Measurements from ENCODE around the gene BSG.

Gene BSG

DNA sequence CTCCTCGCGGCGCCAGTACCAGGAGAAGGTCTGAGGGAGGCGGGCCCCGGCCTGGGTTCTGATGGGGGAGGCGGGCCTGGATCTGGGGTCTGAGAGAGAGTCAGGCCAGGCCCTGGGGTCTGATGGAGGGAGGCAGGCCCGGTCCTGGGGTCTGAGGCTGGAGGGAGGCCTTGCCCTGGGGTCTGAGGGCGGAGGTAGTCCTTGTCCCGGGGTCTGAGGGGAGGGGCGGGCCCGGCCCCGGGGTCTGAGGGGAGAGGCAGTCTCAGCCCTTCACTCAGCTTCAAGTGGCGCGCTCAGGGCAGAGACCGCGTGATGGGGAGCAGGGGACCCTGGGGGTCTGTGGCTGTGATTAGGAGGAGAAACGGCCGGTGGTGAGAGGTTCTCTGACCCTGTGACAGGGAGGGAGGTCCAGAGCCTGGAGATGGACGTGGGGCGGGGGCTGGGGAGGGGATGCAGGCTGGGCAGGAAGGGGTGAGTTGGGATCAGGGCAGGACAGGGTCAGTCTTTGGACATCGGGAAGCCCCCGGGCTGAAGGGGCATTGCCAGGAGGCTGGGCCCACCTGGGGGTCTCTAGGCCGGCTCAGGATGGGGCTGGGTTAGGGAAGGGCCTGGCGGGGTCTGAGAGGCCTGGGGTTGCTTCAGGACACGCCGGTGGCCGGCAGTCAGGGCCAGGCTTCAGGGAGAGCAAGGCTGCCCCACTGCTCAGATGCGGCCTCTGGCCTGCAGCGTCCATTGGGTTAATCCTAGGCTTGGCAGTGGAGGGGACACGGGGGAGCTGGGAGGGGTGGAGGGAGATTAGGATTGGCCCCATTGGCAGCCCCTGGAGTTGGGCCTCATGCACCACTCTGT lies 36.0 kb downstream of the BSG start:
- peaks cover 2% of the 10 kb centered on the region for H3K27me3 Mint-ChIP-seq

DNA sequence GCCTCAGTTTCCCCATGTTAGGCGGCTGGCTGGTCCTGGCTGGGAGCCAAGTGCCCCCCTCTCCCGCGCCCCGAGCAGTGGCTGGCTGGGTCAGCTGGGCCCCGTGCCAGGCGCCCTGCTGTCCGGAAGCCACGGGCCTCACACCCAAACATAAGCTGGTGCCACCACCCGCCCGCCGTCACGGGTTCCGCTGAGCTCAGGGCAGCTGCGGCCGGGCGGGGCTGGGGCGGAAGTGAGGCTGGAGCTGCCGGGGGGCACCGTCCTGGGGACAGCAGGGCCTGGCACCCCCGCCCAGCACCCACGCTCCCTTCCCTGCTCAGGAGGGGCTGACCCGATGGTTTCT lies 36.6 kb downstream of the BSG start:
- Mint-ChIP-seq H3K36me3 (peaks cover 2% of the 10 kb centered on the region), H3K4me3 (no peak overlapping the region), H3K9me3 (no peaks in the 10 kb centered on the region), H3K27me3 (peaks cover 2% of the 10 kb centered on the region), H3K27ac (no peak overlapping the region), H3K4me1 (peaks cover 10% of the 10 kb centered on the region)
- ATAC-seq (ENCODE audit: low read depth) (no peak), DNase-seq (ENCODE audit: low spot score in 2 of 2) (no peak)

More for the DNA sequence above, 36.0 kb downstream of the BSG start:
- ATAC-seq (ENCODE audit: low read depth) (no peak), DNase-seq (ENCODE audit: low spot score in 2 of 2) (no peak)
- H3K27ac Mint-ChIP-seq, result no peak overlapping the region
- H3K4me1 Mint-ChIP-seq, result peaks cover 10% of the 10 kb centered on the region
- H3K36me3 Mint-ChIP-seq, result peaks cover 2% of the 10 kb centered on the region
- H3K4me3 Mint-ChIP-seq, result no peak overlapping the region
- H3K9me3 Mint-ChIP-seq, result no peaks in the 10 kb centered on the region

DNA sequence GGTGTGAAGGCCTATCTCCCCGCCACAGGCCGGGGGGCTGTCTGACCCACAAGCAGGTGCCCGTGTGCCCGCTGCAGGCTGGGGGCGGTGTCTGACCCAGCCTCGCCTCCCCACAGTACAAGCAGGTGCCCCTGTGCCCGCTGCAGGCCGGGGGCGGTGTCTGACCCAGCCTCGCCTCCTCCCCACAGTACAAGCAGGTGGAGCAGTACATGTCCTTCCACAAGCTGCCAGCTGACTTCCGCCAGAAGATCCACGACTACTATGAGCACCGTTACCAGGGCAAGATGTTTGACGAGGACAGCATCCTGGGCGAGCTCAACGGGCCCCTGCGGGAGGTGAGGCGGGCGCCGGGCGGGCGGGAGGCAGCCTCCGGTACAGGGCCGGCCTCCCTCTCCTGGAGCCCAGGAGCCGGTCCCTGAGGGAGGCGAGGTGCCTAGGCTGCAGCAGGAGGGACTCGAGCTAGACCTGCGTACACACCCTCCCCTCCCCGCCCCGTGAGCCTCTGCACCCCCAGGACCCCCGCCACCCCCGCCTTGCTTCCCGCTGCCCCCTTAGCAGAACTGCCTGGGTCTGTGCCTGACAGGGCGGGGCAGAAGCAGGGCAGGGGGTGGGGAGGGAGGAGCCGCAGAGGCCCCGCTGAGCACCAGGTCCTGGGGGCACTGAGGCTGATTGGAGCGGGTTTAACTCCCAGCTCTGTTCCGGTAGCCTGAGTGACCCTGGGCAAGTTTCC lies 37.8 kb downstream of the BSG start:
- Mint-ChIP-seq H3K9me3 (no peaks in the 10 kb centered on the region), H3K27ac (peak overlapping the region; percentile 58), H3K4me3 (peak overlapping the region; percentile 93), H3K27me3 (peaks cover 2% of the 10 kb centered on the region), H3K4me1 (peaks cover 10% of the 10 kb centered on the region), H3K36me3 (peaks cover 7% of the 10 kb centered on the region)
- DNase-seq (ENCODE audit: low spot score in 2 of 2), result no peak
- ATAC-seq (ENCODE audit: low read depth), result peak; percentile 65

DNA sequence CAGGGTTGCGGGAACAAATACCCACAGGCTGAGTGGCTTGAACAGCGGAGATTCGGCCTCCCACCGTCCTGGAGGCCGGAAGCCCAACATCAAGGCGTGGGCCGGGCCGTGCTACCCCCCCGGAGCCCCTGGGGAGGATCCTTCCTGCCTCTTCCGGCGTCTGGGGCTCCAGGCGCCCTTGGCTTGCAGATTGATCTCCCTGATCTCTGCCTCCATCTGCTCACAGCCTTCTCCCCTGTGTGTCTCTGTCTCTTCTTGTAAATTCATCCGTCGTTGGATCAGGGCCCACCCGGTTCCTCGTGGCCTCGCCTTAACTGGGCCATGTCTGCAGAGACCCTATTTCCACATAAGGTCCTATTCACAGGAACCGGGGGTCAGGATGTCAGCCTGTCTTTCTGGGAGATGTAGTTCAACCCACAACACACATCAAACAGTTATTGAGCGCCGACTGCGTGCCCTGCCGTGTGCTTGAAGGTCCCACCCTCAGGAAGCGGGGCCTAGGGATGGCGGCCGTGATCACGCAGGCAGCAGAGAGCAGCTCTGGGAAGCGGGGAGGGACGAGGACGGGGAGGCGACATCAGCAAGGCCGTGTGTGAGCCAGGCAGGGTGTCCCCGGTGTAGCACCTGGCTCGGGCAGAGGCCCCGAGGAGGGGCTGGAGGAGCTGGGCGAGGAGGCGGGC lies 38.5 kb downstream of the BSG start:
- DNase-seq (ENCODE audit: low spot score in 2 of 2), result no peak

DNA sequence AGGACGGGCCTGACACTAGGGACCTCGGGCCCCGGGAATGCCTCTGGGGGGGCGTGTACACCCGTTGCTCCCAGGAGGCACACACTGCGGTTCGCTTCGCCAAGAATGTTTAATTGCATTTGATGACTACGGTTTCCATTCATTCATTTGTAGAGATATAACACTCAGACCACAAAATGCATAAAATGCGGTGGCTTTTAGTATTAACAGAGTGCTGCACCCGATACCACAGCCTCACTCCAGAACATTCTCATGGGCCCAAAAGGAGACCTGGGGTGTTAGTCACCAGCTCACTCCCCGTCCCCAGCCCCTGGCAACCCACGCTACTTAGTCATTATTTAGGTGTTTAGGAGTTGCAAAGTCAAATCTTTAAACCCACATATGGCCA lies 39.1 kb downstream of the BSG start:
- Mint-ChIP-seq H3K4me3 (peak overlapping the region; percentile 67), H3K9me3 (no peaks in the 10 kb centered on the region), H3K36me3 (peaks cover 7% of the 10 kb centered on the region), H3K4me1 (peaks cover 10% of the 10 kb centered on the region), H3K27me3 (peaks cover 2% of the 10 kb centered on the region), H3K27ac (peak overlapping the region; percentile 24)
- ATAC-seq (ENCODE audit: low read depth) (no peak), DNase-seq (ENCODE audit: low spot score in 2 of 2) (no peak)

More for the DNA sequence above, 38.5 kb downstream of the BSG start:
- H3K36me3 Mint-ChIP-seq, result peaks cover 7% of the 10 kb centered on the region
- peak; percentile 52 for ATAC-seq (ENCODE audit: low read depth)
- no peaks in the 10 kb centered on the region for H3K9me3 Mint-ChIP-seq
- H3K4me1 Mint-ChIP-seq, result peaks cover 10% of the 10 kb centered on the region
- H3K27me3 Mint-ChIP-seq, result peaks cover 2% of the 10 kb centered on the region
- H3K27ac Mint-ChIP-seq, result peak overlapping the region; percentile 58
- H3K4me3 Mint-ChIP-seq, result peak overlapping the region; percentile 93

DNA sequence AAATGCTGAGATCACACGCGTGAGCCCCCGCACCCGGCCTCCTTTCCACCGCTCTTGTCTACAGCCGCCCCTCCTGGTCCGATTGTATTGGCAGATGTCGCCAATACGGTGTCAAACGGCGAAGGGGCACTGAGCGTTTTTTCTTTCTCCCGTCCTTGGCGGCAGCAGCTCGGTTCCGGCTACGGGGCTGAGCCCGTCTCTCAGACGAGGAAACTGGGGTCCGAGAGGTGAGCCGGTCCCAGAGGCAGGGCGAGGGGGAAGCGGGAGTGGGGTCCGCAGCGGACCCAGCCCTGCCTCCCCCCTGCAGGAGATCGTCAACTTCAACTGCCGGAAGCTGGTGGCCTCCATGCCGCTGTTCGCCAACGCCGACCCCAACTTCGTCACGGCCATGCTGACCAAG lies 40.5 kb downstream of the BSG start:
- ATAC-seq (ENCODE audit: low read depth), result no peak
- Mint-ChIP-seq H3K27ac (no peak overlapping the region), H3K4me3 (no peak overlapping the region), H3K9me3 (no peaks in the 10 kb centered on the region), H3K36me3 (peaks cover 10% of the 10 kb centered on the region), H3K27me3 (peaks cover 2% of the 10 kb centered on the region), H3K4me1 (peaks cover 13% of the 10 kb centered on the region)
- no peak for DNase-seq (ENCODE audit: low spot score in 2 of 2)

DNA sequence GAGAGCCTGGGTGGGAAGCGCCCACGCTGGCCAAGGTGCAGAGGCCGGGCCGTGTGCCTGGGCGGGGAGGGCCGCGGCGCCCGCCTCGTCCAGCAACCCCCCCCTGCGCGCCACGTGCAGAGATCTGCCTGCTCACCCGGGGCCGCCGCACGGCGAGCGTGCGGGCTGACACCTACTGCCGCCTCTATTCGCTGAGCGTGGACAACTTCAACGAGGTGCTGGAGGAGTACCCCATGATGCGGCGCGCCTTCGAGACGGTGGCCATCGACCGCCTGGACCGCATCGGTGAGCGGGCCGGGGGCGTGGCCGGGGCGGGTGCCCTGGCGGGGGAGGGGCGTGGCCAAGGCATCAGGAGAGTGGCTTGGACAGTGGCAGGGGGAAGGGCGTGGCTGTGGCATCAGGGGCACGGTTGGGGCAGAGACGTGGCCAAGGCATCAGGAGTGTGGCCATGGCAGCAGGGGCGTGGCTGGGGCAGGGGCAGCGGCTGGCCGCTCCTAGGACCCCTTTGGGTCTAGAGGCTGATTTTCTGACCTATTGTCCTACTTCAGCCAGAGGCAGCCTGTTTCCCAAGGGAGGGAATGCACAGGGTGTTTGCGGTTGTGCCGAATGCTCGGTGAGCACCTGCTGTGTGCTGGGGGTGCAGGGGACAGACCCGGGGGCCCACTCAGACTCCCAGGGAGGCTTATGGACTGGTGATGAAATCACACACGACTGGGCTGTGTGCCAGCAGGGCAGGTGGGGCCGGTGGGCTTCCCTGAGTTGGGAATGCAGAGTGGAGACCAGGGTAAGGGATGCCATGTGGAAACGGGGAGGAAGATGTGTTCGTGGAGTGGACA lies 41.6 kb downstream of the BSG start:
- ATAC-seq (ENCODE audit: low read depth) (no peak), DNase-seq (ENCODE audit: low spot score in 2 of 2) (no peak)
- Mint-ChIP-seq H3K27ac (no peak overlapping the region), H3K9me3 (no peaks in the 10 kb centered on the region), H3K27me3 (peaks cover 2% of the 10 kb centered on the region), H3K4me1 (peaks cover 13% of the 10 kb centered on the region), H3K36me3 (peaks cover 14% of the 10 kb centered on the region), H3K4me3 (no peak overlapping the region)

DNA sequence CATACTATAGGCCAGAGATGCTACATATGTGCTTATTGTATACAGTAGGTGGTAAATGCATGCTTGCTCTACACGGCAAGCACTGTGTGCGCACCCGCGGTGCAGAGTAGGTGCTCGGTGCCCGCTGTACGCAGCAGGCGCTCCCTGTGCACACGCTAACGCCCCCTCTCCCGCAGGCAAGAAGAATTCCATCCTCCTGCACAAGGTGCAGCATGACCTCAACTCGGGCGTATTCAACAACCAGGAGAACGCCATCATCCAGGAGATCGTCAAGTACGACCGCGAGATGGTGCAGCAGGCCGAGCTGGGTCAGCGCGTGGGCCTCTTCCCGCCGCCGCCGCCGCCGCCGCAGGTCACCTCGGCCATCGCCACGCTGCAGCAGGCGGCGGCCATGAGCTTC lies 43.2 kb downstream of the BSG start:
- ATAC-seq (ENCODE audit: low read depth) (no peak), DNase-seq (ENCODE audit: low spot score in 2 of 2) (no peak)
- H3K9me3 Mint-ChIP-seq, result no peaks in the 10 kb centered on the region
- H3K36me3 Mint-ChIP-seq, result peaks cover 23% of the 10 kb centered on the region
- H3K27me3 Mint-ChIP-seq, result peaks cover 2% of the 10 kb centered on the region
- peaks cover 10% of the 10 kb centered on the region for H3K4me1 Mint-ChIP-seq
- no peak overlapping the region for H3K27ac Mint-ChIP-seq
- H3K4me3 Mint-ChIP-seq, result peak overlapping the region; percentile 62

DNA sequence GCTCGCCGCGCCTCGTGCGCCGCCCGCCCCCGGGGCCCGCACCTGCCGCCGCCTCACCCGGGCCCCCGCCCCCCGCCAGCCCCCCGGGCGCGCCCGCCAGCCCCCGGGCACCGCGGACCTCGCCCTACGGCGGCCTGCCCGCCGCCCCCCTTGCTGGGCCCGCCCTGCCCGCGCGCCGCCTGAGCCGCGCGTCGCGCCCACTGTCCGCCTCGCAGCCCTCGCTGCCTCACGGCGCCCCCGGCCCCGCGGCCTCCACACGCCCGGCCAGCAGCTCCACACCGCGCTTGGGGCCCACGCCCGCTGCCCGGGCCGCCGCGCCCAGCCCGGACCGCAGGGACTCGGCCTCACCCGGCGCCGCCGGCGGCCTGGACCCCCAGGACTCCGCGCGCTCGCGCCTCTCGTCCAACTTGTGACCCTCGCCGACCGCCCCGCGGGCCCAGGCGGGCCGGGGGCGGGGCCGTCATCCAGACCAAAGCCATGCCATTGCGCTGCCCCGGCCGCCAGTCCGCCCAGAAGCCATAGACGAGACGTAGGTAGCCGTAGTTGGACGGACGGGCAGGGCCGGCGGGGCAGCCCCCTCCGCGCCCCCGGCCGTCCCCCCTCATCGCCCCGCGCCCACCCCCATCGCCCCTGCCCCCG lies 43.8 kb downstream of the BSG start:
- H3K27me3 Mint-ChIP-seq, result peaks cover 2% of the 10 kb centered on the region
- DNase-seq (ENCODE audit: low spot score in 2 of 2) (no peak), ATAC-seq (ENCODE audit: low read depth) (no peak)
- H3K36me3 Mint-ChIP-seq, result peaks cover 23% of the 10 kb centered on the region
- peaks cover 6% of the 10 kb centered on the region for H3K4me1 Mint-ChIP-seq
- H3K9me3 Mint-ChIP-seq, result no peaks in the 10 kb centered on the region
- H3K27ac Mint-ChIP-seq, result no peak overlapping the region
- H3K4me3 Mint-ChIP-seq, result no peak overlapping the region

DNA sequence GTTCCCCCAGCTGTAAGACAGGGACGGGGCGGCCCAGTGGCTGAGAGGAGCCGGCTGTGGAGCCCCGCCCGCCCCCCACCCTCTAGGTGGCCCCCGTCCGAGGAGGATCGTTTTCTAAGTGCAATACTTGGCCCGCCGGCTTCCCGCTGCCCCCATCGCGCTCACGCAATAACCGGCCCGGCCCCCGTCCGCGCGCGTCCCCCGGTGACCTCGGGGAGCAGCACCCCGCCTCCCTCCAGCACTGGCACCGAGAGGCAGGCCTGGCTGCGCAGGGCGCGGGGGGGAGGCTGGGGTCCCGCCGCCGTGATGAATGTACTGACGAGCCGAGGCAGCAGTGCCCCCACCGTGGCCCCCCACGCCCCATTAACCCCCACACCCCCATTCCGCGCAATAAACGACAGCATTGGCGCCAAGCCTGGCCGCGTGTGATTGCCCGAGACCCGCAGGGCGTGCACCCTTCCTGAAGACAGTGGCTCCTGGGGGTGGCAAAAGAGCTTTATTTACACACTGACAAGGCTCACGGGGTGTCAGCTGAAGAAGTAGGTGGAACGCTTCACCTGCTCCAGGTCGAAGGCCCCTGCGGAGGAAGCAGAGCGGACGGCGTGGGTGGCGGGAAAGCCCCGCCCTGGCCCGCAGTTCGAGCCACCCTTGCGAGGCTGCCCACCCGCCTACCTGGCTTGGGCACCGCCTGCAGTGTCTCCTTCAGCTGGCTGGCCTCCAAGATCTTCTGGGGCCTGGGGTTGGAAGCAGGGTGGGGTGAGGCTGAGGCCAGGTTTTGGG lies 44.5 kb downstream of the BSG start:
- Mint-ChIP-seq H3K27me3 (peaks cover 2% of the 10 kb centered on the region), H3K9me3 (no peaks in the 10 kb centered on the region), H3K27ac (no peak overlapping the region), H3K4me3 (peak overlapping the region; percentile 53), H3K36me3 (peaks cover 23% of the 10 kb centered on the region), H3K4me1 (peaks cover 3% of the 10 kb centered on the region)
- peak; percentile 82 for ATAC-seq (ENCODE audit: low read depth)
- no peak for DNase-seq (ENCODE audit: low spot score in 2 of 2)

DNA sequence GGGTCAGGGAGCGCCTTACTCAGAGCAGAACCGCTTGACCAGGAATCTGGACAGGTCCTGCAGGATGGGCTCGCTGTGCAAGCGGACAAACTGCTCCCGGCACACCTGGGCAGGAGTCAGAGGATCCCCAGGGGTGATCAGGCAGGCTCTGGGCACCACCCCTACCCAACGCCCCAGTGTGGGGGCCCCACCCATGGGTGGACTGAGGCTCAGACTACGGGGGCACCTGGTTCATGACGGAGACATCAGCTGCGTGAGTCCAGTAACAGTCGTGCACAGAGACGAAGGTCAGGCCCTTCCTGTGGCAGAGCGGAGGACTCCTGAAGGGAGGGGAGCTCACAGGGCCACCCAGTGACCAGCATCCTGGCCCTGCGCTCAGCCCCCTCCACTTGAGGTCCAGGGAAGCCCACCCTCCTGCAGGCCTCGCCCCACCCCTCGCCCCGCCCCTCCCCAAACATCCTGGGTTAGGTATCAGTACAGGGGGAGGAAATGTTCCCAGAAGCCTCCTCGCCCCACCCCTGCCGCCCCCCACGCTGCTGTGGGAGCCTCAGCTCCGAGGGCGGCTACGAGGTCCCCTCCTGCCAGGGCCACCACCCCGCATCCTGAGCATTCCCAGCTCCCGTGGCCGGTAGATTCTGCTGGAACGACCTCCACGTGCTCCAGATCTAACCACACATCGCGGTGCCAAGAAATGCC lies 45.3 kb downstream of the BSG start:
- Mint-ChIP-seq H3K9me3 (no peaks in the 10 kb centered on the region), H3K4me3 (no peak overlapping the region), H3K27me3 (peaks cover 2% of the 10 kb centered on the region), H3K4me1 (peaks cover 3% of the 10 kb centered on the region), H3K36me3 (peaks cover 23% of the 10 kb centered on the region), H3K27ac (no peak overlapping the region)
- ATAC-seq (ENCODE audit: low read depth), result no peak
- no peak for DNase-seq (ENCODE audit: low spot score in 2 of 2)

DNA sequence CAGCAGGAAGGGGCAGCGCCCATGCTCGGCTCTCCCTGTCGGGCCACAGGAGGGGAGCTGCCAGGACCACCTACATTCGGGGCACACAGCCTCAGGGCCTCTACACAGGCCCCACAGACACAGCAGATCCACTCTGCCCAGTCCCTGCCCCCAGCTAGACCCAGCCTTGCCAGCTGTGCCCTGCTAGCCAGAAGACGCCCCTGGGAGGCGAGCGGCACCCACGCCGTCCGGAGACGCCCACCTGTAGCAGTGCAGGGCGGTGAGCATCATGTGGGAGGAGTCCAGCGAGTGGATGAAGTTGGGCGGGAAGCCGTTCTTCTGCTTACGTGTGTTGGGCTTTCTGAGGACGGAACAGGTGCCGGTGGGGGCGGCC lies 45.8 kb downstream of the BSG start:
- peaks cover under 1% of the 10 kb centered on the region for H3K27me3 Mint-ChIP-seq
- DNase-seq (ENCODE audit: low spot score in 2 of 2), result no peak
- no peak overlapping the region for H3K4me3 Mint-ChIP-seq
- H3K9me3 Mint-ChIP-seq, result no peaks in the 10 kb centered on the region
- no peak for ATAC-seq (ENCODE audit: low read depth)
- H3K4me1 Mint-ChIP-seq, result peaks cover 3% of the 10 kb centered on the region
- H3K36me3 Mint-ChIP-seq, result peaks cover 24% of the 10 kb centered on the region
- H3K27ac Mint-ChIP-seq, result no peak overlapping the region

All from memory B cell (primary cell).